DMS 273 (cell line): ENCODE results near the gene MYORG.
A peak's percentile ranks its signal among the peaks of the same experiment; 100 is the strongest.

Source experiments
- DNase-seq: peaks from one replicate; lab custom pipeline; 2025; ENCODE audit not compliant: unreplicated experiment; lab: John Stamatoyannopoulos, UW

MYORG gene

GRCh38 chr9:34376596-34377403, at the start of gene MYORG:
Gene MYORG, minus strand, starts transcription at chr9:34376898. Its CDS starts 3,955 bp downstream, at chr9:34372943.
- DNase-seq = peak; percentile 97

DNA sequence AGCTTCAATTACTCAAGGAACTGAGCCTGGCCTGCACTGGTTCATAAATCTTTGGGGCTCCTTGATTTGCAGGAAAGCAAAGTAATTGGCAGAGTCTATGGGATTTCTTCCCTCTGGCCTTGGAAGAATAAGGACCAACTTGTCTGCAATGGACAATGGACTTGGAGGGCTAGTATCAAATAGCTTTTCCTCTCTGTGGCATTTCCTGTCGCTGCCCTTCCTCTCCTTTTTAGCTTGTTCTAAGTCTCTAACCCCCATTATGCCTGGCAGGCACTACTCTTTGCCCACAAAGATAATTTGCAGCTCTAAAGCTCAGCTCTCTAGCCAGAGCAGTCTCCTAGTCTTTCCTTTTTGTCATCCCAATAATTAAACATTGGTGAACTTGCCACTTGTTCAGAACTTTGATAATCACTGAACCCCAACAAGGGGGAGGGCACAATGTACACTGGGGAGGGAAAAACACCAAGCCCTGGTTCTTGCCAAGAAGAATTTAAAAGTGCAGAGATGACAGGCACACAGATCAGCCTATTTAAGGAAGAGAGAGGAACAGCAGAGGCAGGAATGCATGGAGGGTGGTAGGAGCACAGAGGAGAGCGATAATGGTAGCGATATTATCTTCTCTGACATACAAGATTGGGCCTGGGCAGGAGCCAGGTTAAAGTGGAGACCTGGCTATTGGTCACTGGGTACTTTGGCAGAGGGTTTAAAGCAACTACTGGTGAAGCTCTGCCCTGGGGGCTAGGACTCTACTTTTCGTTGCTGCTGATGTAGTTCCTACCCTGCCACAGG, 43.2 kb upstream of the MYORG start:
- DNase-seq = no peak

DNA sequence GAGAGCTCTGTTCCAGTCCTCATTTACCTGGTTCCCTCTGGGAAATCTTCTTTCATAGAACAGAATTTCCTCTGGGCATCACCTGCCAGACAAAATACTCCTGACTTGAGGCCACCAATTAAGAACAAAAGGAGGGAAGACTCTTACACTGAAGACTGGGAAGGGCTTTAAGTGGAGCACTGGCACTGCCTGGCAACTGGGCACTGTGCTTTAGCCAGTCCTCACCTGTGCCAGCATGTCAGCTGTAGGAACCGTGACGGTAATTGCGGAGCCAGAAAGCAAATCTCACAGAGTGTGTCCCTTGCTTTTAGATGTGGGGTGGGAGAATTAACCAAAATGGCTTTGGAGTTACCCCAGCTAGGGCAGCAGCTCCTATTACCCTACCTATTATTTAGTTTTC, 41.0 kb upstream of the MYORG start:
- no peak for DNase-seq

- peak; percentile 51 for DNase-seq
Observed at GRCh38 chr9:34413231-34413852, 36.6 kb upstream of the MYORG start.

GRCh38 chr9:34412336-34412735, 35.6 kb upstream of the MYORG start:
- DNase-seq = no peak

DNA sequence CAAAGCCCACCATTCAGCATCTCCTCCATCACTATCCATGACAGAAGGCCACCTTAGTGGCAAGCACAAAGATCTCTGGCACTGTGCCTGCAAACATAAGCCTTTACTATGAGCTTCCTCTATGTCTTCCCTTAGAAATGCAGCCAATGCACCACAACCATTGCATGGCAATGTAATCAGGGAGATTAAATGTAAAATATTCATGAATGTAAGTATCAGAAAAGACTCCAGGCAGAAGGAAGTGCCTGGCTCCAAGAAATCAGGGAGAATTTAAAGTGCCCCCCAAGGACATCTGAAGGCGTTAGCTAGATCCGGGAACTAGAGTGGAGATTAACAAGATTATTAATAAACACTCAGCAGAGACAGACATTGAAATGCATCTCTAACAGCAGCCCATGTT, 32.5 kb upstream of the MYORG start:
- DNase-seq = no peak

- DNase-seq = peak; percentile 59
Observed at GRCh38 chr9:34408173-34408572, 31.5 kb upstream of the MYORG start.

DNA sequence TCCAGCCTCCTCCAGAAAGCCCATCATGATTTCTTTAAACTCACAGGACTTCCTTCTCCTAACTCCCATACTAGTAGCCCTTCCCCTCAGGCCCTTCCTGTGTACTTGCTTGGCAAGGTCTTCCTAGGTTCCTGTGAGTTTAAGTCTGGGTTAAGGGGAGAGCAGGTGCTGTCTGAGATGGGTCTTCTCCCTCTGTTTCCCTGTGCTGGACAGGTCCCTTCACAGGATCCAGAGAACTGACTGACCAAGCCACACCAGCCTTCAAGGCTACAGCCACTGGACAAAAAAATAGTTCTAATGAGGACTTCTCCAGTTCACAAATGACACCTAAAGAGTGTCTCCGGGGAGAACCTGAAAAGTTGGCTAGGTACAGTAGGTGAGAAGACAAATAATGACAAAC, 29.5 kb upstream of the MYORG start:
- DNase-seq = no peak

- no peak for DNase-seq
Observed at GRCh38 chr9:34405719-34406118, 29.0 kb upstream of the MYORG start.

DNA sequence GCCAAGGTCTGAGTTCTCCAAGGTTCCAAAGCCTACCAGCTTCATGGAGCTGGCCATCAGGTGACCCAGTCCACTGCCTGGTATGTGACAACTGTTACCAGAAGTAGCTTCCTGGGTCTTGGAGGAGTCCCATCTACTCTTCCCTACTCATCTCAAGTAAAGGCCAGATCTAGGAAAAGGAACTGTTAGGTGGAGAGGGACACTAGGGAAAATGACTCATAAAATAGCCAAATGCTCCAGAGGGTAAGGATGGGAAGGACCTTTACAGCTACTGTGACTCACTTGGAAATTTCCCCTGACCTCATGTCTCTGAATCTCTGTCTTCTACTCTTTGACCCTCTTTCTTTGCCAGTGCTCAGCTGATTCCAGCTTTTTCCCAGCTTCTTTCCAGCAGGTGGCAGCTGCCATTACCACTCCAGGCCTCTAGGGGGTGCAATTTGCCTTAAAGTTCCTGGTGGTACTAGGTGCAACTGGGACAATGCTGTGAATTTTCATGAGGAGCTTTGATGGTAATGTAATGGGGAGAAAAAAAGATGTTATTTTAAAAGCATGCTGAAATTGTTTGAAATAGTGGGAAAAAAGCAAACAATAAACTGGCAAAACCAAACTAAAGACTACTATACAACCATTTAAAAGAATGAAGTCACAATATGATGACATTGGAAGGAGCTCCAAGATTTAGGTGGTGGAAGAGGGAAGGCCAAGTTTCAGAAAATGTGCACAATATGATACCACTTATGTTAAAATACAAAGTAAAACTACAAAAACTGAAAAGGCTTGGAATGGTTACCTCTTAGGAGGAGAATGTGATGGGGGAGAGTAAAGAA, 27.1 kb upstream of the MYORG start:
- DNase-seq = peak; percentile 87

- no peak for DNase-seq
Observed at GRCh38 chr9:34400686-34401602, 24.2 kb upstream of the MYORG start.

DNA sequence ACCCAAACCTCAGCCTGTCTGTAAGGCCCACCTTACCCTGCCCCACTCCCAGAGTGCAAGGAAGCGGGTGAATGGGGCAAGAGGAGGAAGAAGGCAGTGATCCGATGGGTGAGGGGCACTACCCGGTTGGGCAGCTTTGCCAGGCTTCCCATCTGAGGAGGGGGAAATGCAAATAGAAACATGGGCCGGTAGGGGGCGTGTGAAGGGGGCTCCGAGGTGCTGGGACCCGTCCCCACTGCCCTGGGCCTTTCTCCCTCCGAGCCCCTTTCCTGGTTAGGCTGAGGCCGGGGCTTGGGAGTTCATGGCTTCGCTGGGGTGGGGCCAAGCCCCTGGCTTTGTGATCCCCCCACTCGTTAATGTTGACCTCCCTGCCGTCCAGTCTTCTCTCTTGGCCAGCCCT, 23.6 kb upstream of the MYORG start:
- no peak for DNase-seq

- no peak for DNase-seq
Observed at GRCh38 chr9:34399729-34400128, 23.0 kb upstream of the MYORG start.

DNA sequence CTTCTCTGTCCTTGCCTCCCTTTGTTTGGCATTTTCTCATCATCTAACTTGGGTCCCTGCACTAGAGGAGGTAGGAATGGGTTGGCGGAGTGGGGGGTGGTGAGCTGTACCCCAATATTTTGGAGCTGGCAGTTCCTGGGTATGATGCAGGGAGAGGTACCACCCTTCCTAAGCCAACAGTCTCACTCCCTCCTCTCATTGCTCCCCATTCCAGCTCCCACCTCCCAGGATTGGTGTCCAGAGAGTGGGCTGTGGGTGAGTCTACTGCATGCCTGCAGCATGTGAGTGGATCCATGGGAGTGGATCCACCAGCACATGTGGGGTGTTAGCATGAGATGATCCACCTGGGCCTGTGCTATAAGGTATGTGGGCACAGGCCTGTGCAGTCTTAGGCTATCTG, 22.2 kb upstream of the MYORG start:
- DNase-seq = no peak

DNA sequence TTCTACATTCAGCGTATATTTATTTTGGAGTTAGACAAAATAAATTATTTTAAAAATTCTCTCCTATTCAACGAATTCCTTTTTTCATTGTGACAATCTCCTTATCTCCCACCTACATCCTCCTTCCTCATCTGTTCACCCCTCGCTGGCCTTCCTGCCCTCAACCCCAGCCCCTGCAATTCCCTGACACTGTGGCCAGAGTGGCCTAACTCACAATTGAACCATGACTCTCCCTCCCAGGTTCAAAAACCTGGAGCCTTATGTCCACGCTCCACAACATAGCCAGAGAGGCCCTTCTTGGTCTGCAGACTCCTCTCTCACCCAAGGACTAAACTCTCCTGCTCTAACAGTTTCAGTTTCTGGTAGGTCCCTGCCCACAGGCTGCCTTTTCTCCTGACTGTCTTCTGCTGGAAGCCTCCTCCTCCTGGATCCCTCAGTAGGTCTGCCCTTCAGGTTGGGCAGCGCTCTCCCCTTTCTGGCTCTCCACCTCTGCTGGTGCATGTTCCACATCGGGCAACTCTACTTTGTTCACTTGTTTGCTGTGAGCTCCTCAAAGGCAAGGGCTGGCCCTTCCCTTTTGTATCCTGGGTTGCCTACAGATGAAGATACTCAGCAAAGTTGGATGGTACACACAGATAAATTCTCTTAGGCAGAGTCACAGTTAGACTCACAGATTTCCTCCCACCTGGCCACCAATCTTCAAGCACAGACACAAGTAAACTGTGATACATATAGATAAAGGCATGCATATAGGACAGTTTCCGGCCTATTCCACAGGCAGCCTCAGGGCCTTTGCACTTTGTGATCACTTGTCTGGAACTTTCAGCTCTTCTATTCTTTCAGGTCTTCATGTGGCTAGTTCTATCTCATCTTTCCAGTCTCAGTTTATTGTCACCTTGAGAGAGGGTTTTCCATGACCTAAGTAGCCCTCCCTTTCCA, 19.8 kb upstream of the MYORG start:
- DNase-seq = no peak

DNA sequence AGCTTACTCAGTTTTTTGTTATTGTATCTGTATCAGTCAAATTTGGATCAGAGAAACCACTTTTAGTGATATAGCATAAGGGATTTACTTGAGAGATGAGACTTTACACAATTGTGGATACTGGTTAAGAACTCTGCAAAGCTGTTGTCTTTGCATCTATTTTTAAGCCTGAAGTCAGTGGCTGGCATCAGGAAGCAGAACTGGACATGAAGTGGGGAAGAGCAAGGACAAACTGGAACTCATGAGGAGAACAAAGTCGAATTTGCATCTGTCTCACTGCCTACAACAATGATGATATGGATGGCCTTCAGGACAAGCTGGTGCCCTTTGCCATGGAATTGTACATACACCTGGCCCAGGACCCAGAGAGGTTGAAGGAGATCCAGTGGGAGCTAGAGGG, 15.8 kb upstream of the MYORG start:
- DNase-seq = no peak

DNA sequence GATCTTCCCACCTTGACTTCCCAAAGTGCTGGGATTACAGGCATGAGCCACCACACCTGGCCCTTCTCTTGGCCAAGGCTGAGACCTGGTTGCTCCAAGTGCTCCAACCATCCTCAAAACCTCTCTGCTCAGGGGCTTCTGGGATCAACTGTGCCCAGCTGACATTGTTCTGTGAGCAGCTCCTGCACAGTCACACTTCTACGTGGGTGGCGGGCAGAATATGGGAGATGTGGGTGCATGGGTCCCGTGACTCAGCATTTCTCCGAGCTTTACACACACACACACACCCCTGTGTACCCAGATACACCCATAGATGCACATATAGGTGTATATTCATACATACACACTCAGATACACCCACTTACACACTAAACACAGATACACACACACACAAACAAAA, 10.5 kb upstream of the MYORG start:
- no peak for DNase-seq

DNA sequence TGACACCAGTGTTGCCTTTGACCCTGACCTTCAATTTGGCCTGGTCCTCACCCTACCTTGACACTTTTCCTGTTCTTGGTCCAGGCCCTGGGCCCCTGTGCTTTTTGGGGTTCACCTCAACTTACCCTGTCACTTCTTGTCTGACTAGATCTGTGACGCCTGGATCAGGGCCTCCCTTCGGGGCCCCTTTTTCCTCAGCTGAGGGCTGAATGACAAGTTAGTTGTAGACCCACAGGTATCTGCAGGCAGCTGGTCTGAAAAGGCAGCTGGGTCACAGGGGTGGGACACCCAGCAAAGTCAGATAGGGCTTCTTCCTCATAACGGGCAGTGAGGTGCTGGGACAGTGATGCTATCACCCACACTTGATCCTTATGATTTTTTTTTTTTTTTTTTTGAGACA, 10.0 kb upstream of the MYORG start:
- no peak for DNase-seq
